HAP-1 (cell line): Measurements from ENCODE around the gene HCN2.
A peak's percentile ranks its signal among the peaks of the same experiment; 100 is the strongest.

Experiments
- DNase-seq, 2 experiments: peaks; one replicate each; pipeline ENCODE4 v3.0.0-alpha.2; 2016 to 2020; ENCODE audit warnings: low spot score in 2 of 2
- H3K27me3 ChIP-seq: fragments of 250-450 bp; sonication (Bioruptor Pico); 2 replicates; pipeline ENCODE4 v1.5.1; 2020; ENCODE audit warnings: low read depth, mild to moderate bottlenecking, moderate library complexity
- H3K36me3 ChIP-seq: fragments of 250-450 bp; sonication (Bioruptor Pico); replicated peaks from 2 replicates; pipeline ENCODE4 v1.5.1; 2020; ENCODE audit warnings: mild to moderate bottlenecking
- H3K4me1 ChIP-seq: fragments of 250-450 bp; sonication (Bioruptor Pico); 2 replicates; pipeline ENCODE4 v1.5.1; 2020; ENCODE audit warnings: mild to moderate bottlenecking
- H3K4me3 ChIP-seq: fragments of 250-450 bp; sonication (Bioruptor Pico); 2 replicates; pipeline ENCODE4 v1.5.1; 2020; ENCODE audit warnings: mild to moderate bottlenecking, moderate library complexity
- H3K9me3 ChIP-seq: fragments of 250-450 bp; sonication (Bioruptor Pico); 2 replicates; pipeline ENCODE4 v1.5.1; 2020; ENCODE audit warnings: mild to moderate bottlenecking, moderate library complexity
- in situ Hi-C: fragments of 300-500 bp; cut with MboI; formaldehyde crosslinking; loops from 3 replicates; pipeline ENCODE4 v1.14.3; 2020; ENCODE audit warnings: low sequenced_read_pairs, inconsistent platforms, mixed read lengths

HCN2 gene

GRCh38 chr19:575527-576506, 13.9 kb upstream of the HCN2 start:
- Histone ChIP-seq H3K27me3 (no peaks in the 10 kb centered on the region), H3K9me3 (no peaks in the 10 kb centered on the region), H3K36me3 (peaks cover 60% of the 10 kb centered on the region), H3K4me1 (peaks cover 13% of the 10 kb centered on the region), H3K4me3 (peak overlapping the region; percentile 98)
- DNase-seq = peak in 1 of 2 experiments; percentile 45
- in situ Hi-C loops = loop anchor here (25.0 kb wide), 1 partner anchor 161 kb away; no protein-coding TSS in a partner anchor

GRCh38 chr19:576768-577438, 12.8 kb upstream of the HCN2 start:
- DNase-seq = no peak
- Histone ChIP-seq H3K4me1 (peaks cover 13% of the 10 kb centered on the region), H3K4me3 (no peak overlapping the region), H3K9me3 (no peaks in the 10 kb centered on the region), H3K36me3 (peaks cover 68% of the 10 kb centered on the region), H3K27me3 (no peaks in the 10 kb centered on the region)
- in situ Hi-C loops = loop anchor here (25.0 kb wide), 1 partner anchor 160 kb away; no protein-coding TSS in a partner anchor

- Histone ChIP-seq H3K27me3 (no peaks in the 10 kb centered on the region), H3K4me3 (no peak overlapping the region), H3K9me3 (no peaks in the 10 kb centered on the region), H3K4me1 (peaks cover 13% of the 10 kb centered on the region), H3K36me3 (peaks cover 69% of the 10 kb centered on the region)
- DNase-seq = no peak
- in situ Hi-C loops = loop anchor here (25.0 kb wide), 1 partner anchor 160 kb away; no protein-coding TSS in a partner anchor
Measured at GRCh38 chr19:577439-578392, 12.0 kb upstream of the HCN2 start.

- Histone ChIP-seq H3K4me3 (no peak overlapping the region), H3K4me1 (peaks cover 9% of the 10 kb centered on the region), H3K36me3 (peaks cover 71% of the 10 kb centered on the region), H3K27me3 (no peaks in the 10 kb centered on the region), H3K9me3 (no peaks in the 10 kb centered on the region)
- in situ Hi-C loops = loop anchor here (25.0 kb wide), 1 partner anchor 158 kb away; no protein-coding TSS in a partner anchor
- DNase-seq = no peak
Measured at GRCh38 chr19:579111-579841, 10.4 kb upstream of the HCN2 start.

GRCh38 chr19:579842-580155, 9.9 kb upstream of the HCN2 start:
- no peak overlapping the region for H3K4me3 ChIP-seq
- H3K27me3 ChIP-seq = no peaks in the 10 kb centered on the region
- H3K4me1 ChIP-seq = peaks cover 5% of the 10 kb centered on the region; the same call in 1 of the 2 replicates
- H3K36me3 ChIP-seq = peaks cover 66% of the 10 kb centered on the region
- H3K9me3 ChIP-seq = no peaks in the 10 kb centered on the region
- in situ Hi-C loops = loop anchor here (25.0 kb wide), 1 partner anchor 158 kb away; no protein-coding TSS in a partner anchor
- no peak for DNase-seq

- peaks cover 2% of the 10 kb centered on the region; the same call in 1 of the 2 replicates for H3K4me1 ChIP-seq
- H3K9me3 ChIP-seq = no peaks in the 10 kb centered on the region
- H3K27me3 ChIP-seq = no peaks in the 10 kb centered on the region
- in situ Hi-C loops = loop anchor here (25.0 kb wide), 1 partner anchor 157 kb away; no protein-coding TSS in a partner anchor
- no peak for DNase-seq
- peaks cover 63% of the 10 kb centered on the region for H3K36me3 ChIP-seq
- H3K4me3 ChIP-seq = no peak overlapping the region
Measured at GRCh38 chr19:580274-580835, 9.3 kb upstream of the HCN2 start.

- H3K27me3 ChIP-seq = no peaks in the 10 kb centered on the region
- no peak for DNase-seq
- H3K36me3 ChIP-seq = peaks cover 54% of the 10 kb centered on the region
- no peak overlapping the region for H3K4me3 ChIP-seq
- no peaks in the 10 kb centered on the region for H3K9me3 ChIP-seq
- in situ Hi-C loops = loop anchor here (25.0 kb wide), 1 partner anchor 156 kb away; no protein-coding TSS in a partner anchor
- no peaks in the 10 kb centered on the region for H3K4me1 ChIP-seq
Measured at GRCh38 chr19:581399-582111, 8.1 kb upstream of the HCN2 start.

- no peaks in the 10 kb centered on the region; the same call in 1 of the 2 replicates for H3K4me1 ChIP-seq
- H3K36me3 ChIP-seq = peaks cover 44% of the 10 kb centered on the region
- H3K4me3 ChIP-seq = no peak overlapping the region
- in situ Hi-C loops = loop anchor here (25.0 kb wide), 1 partner anchor 155 kb away; no protein-coding TSS in a partner anchor
- no peaks in the 10 kb centered on the region for H3K9me3 ChIP-seq
- DNase-seq = no peak
- no peaks in the 10 kb centered on the region for H3K27me3 ChIP-seq
Measured at GRCh38 chr19:582497-583197, 7.0 kb upstream of the HCN2 start.

- Histone ChIP-seq H3K4me1 (peaks cover 6% of the 10 kb centered on the region), H3K36me3 (peaks cover 36% of the 10 kb centered on the region), H3K4me3 (no peak overlapping the region), H3K27me3 (peaks cover 2% of the 10 kb centered on the region), H3K9me3 (no peaks in the 10 kb centered on the region)
- in situ Hi-C loops = loop anchor here (25.0 kb wide), 1 partner anchor 154 kb away; no protein-coding TSS in a partner anchor
- no peak for DNase-seq
Measured at GRCh38 chr19:583198-583967, 6.3 kb upstream of the HCN2 start.

GRCh38 chr19:583968-584239, 5.8 kb upstream of the HCN2 start:
- Histone ChIP-seq H3K27me3 (peaks cover 5% of the 10 kb centered on the region), H3K4me3 (no peak overlapping the region), H3K4me1 (peaks cover 8% of the 10 kb centered on the region), H3K36me3 (peaks cover 34% of the 10 kb centered on the region), H3K9me3 (no peaks in the 10 kb centered on the region)
- no peak for DNase-seq
- in situ Hi-C loops = loop anchor here (25.0 kb wide), 1 partner anchor 153 kb away; no protein-coding TSS in a partner anchor
